ENCODE data around the gene RALGAPA1. TPM values are rescaled to one million over a fixed set of nuclear protein-coding genes. Genes with fewer than 3 reads are reported as not detected.

Gene RALGAPA1
- total RNA-seq, 1 donor from 2014 or later = 57.4 TPM

- ChIA-PET CTCF (no interaction called here), POLR2A (no interaction called here)
- H3K27me3 Mint-ChIP-seq = peaks cover 20% of the 10 kb centered on the region
These were observed 305.4 kb downstream of the RALGAPA1 start for GRCh38 chr14:35503646-35504045.

GRCh38 chr14:35499180-35499579, 309.9 kb downstream of the RALGAPA1 start:
- H3K27ac Mint-ChIP-seq = no peak overlapping the region
- ChIA-PET POLR2A (no interaction called here), CTCF (no interaction called here)
- H3K4me1 Mint-ChIP-seq = no peaks in the 10 kb centered on the region
- peaks cover 33% of the 10 kb centered on the region for H3K27me3 Mint-ChIP-seq
- no peak for ATAC-seq (ENCODE audit: low read depth)
- peaks cover 9% of the 10 kb centered on the region for H3K9me3 Mint-ChIP-seq
- no peak for DNase-seq
- no peaks in the 10 kb centered on the region for H3K36me3 Mint-ChIP-seq (ENCODE audit: low read depth)
- intact Hi-C loops (cut with micrococcal nuclease) = no loop called here
- TF ChIP-seq CTCF (IDR thresholded peaks at IDR 0.05) = no peak
- no peak overlapping the region for H3K4me3 Mint-ChIP-seq

More at GRCh38 chr14:35503646-35504045, 305.4 kb downstream of the RALGAPA1 start:
- H3K36me3 Mint-ChIP-seq (ENCODE audit: low read depth) = no peaks in the 10 kb centered on the region
- DNase-seq (no peak), ATAC-seq (ENCODE audit: low read depth) (no peak)
- H3K9me3 Mint-ChIP-seq = peaks cover 9% of the 10 kb centered on the region
- H3K4me3 Mint-ChIP-seq = no peak overlapping the region
- no peaks in the 10 kb centered on the region for H3K4me1 Mint-ChIP-seq
- no peak overlapping the region for H3K27ac Mint-ChIP-seq
- no peak for TF ChIP-seq CTCF (IDR thresholded peaks at IDR 0.05)
- intact Hi-C loops (cut with micrococcal nuclease) = no loop called here

- ATAC-seq (ENCODE audit: low read depth) = no peak
- no peak for DNase-seq
- no peak overlapping the region for H3K4me3 Mint-ChIP-seq
- no peaks in the 10 kb centered on the region for H3K4me1 Mint-ChIP-seq
- H3K27ac Mint-ChIP-seq = no peak overlapping the region
- H3K27me3 Mint-ChIP-seq = peaks cover 28% of the 10 kb centered on the region
- POLR2A ChIA-PET = no interaction called here
- CTCF ChIA-PET = no interaction called here
- H3K36me3 Mint-ChIP-seq (ENCODE audit: low read depth) = no peaks in the 10 kb centered on the region
- TF ChIP-seq CTCF (IDR thresholded peaks at IDR 0.05) = no peak
- intact Hi-C loops (cut with micrococcal nuclease) = no loop called here
- peaks cover 26% of the 10 kb centered on the region for H3K9me3 Mint-ChIP-seq
These were observed 313.8 kb downstream of the RALGAPA1 start for GRCh38 chr14:35495278-35495677.

GRCh38 chr14:35492569-35493014, 316.5 kb downstream of the RALGAPA1 start:
- ChIA-PET CTCF (no interaction called here), POLR2A (no interaction called here)
- Mint-ChIP-seq H3K27me3 (peaks cover 17% of the 10 kb centered on the region), H3K27ac (no peak overlapping the region), H3K4me1 (no peaks in the 10 kb centered on the region), H3K36me3 (ENCODE audit: low read depth) (no peaks in the 10 kb centered on the region), H3K4me3 (no peak overlapping the region), H3K9me3 (peaks cover 17% of the 10 kb centered on the region)
- no peak for DNase-seq
- no peak for ATAC-seq (ENCODE audit: low read depth)
- no peak for TF ChIP-seq CTCF (IDR thresholded peaks at IDR 0.05)
- intact Hi-C loops (cut with micrococcal nuclease) = no loop called here

Other genes starting within 250 kb of the RALGAPA1 start
- 3.7 and 4.4 TPM in 2 replicates for gene BRMS1L, start 17.0 kb upstream of the RALGAPA1 start, total RNA-seq